GM21390 (cell line): ENCODE measurements around the gene ITGB1BP1.
A peak's percentile ranks its signal among the peaks of the same experiment; 100 is the strongest.

Experiments used
- ATAC-seq: cut with Tn5 transposase; IDR thresholded peaks from one replicate; pipeline ENCODE4 v1.9.1; 2021; ENCODE audit not compliant: unreplicated experiment

ITGB1BP1 gene

GRCh38 chr2:9423100-9423921, at the start of gene ITGB1BP1, which contains the start of gene CPSF3:
TSS of gene ITGB1BP1 (minus strand) at chr2:9423528. CDS start at chr2:9418697, 4,831 bp downstream.
TSS of gene CPSF3 (plus strand) at chr2:9423654. CDS start at chr2:9423774, 120 bp downstream.
- ATAC-seq: peak; percentile 80

GRCh38 chr2:9472511-9472910, 49.2 kb upstream of the ITGB1BP1 start:
- ATAC-seq: no peak

- no peak for ATAC-seq
Measured at GRCh38 chr2:9471206-9471605, 47.9 kb upstream of the ITGB1BP1 start.

GRCh38 chr2:9467687-9468086, 44.4 kb upstream of the ITGB1BP1 start:
- ATAC-seq: no peak

- ATAC-seq: no peak
Measured at GRCh38 chr2:9466147-9466683, 42.9 kb upstream of the ITGB1BP1 start.

GRCh38 chr2:9465170-9465569, 41.8 kb upstream of the ITGB1BP1 start:
- ATAC-seq: no peak

- ATAC-seq: no peak
Measured at GRCh38 chr2:9463698-9464034, 40.3 kb upstream of the ITGB1BP1 start.

GRCh38 chr2:9462886-9463697, 39.8 kb upstream of the ITGB1BP1 start:
- no peak for ATAC-seq

- no peak for ATAC-seq
Measured at GRCh38 chr2:9462313-9462712, 39.0 kb upstream of the ITGB1BP1 start.

- ATAC-seq: no peak
Measured at GRCh38 chr2:9461079-9461478, 37.8 kb upstream of the ITGB1BP1 start.

- no peak for ATAC-seq
Measured at GRCh38 chr2:9460441-9461017, 37.2 kb upstream of the ITGB1BP1 start.

- no peak for ATAC-seq
Measured at GRCh38 chr2:9451231-9451630, 27.9 kb upstream of the ITGB1BP1 start.

- ATAC-seq: no peak
Measured at GRCh38 chr2:9445089-9445488, 21.8 kb upstream of the ITGB1BP1 start.

- ATAC-seq: no peak
Measured at GRCh38 chr2:9443526-9443925, 20.2 kb upstream of the ITGB1BP1 start.

GRCh38 chr2:9441556-9441955, 18.2 kb upstream of the ITGB1BP1 start:
- ATAC-seq: no peak

- no peak for ATAC-seq
Measured at GRCh38 chr2:9440058-9440727, 16.9 kb upstream of the ITGB1BP1 start.

- ATAC-seq: no peak
Measured at GRCh38 chr2:9439536-9439935, 16.2 kb upstream of the ITGB1BP1 start.

- ATAC-seq: no peak
Measured at GRCh38 chr2:9434489-9434888, 11.2 kb upstream of the ITGB1BP1 start.

- ATAC-seq: no peak
Measured at GRCh38 chr2:9430316-9431293, 7.3 kb upstream of the ITGB1BP1 start.
